ENCODE measurements around the gene CDK6. TPM values are rescaled to one million over a fixed set of nuclear protein-coding genes. Genes with fewer than 3 reads are reported as not detected.

The CDK6 gene
- total and polyA plus RNA-seq, 9 of the 15 experiments (the other 6 are each of a cell fraction or from before 2014, with no cell fraction given): 7.6 to 109 (median 44.4) TPM

- no peak for TF ChIP-seq HINFP (tag; conservative IDR thresholded peaks at IDR 0.05; ENCODE audit: low read depth)
- TF ChIP-seq, protein P1, sequence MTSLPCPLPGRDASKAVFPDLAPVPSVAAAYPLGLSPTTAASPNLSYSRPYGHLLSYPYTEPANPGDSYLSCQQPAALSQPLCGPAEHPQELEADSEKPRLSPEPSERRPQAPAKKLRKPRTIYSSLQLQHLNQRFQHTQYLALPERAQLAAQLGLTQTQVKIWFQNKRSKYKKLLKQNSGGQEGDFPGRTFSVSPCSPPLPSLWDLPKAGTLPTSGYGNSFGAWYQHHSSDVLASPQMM (CRISPR knock-in tag; IDR thresholded peaks at IDR 0.05): no peak
- TF ChIP-seq, protein P2, sequence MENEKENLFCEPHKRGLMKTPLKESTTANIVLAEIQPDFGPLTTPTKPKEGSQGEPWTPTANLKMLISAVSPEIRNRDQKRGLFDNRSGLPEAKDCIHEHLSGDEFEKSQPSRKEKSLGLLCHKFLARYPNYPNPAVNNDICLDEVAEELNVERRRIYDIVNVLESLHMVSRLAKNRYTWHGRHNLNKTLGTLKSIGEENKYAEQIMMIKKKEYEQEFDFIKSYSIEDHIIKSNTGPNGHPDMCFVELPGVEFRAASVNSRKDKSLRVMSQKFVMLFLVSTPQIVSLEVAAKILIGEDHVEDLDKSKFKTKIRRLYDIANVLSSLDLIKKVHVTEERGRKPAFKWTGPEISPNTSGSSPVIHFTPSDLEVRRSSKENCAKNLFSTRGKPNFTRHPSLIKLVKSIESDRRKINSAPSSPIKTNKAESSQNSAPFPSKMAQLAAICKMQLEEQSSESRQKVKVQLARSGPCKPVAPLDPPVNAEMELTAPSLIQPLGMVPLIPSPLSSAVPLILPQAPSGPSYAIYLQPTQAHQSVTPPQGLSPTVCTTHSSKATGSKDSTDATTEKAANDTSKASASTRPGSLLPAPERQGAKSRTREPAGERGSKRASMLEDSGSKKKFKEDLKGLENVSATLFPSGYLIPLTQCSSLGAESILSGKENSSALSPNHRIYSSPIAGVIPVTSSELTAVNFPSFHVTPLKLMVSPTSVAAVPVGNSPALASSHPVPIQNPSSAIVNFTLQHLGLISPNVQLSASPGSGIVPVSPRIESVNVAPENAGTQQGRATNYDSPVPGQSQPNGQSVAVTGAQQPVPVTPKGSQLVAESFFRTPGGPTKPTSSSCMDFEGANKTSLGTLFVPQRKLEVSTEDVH (IDR thresholded peaks at IDR 0.05; ENCODE audit: low read depth, partially characterized antibody): no peak
- no peak for TF ChIP-seq CREB3 (tag; conservative IDR thresholded peaks at IDR 0.05; ENCODE audit: low read depth)
- no peak for TF ChIP-seq ZFPM2 (CRISPR knock-in tag; IDR thresholded peaks at IDR 0.05)
- no peak for TF ChIP-seq CREB5 (CRISPR knock-in tag; IDR thresholded peaks at IDR 0.05)
- no peak for TF ChIP-seq BCLAF1 (IDR thresholded peaks at IDR 0.05; ENCODE audit: borderline replicate concordance in 1 of 2, control insufficient read depth in 1 of 2, low read depth in 2 of 2, low read length in 1 of 2)
- TF ChIP-seq CHCHD3 (CRISPR knock-in tag; IDR thresholded peaks at IDR 0.05): no peak
- no peak for TF ChIP-seq MCM2 (IDR thresholded peaks at IDR 0.05; ENCODE audit: low read depth)
- no peak for TF ChIP-seq FOXK2 (conservative IDR thresholded peaks at IDR 0.05 in 1 of 2, IDR thresholded peaks at IDR 0.05 in 1 of 2; ENCODE audit: low read depth in 2 of 2)
- no peak for TF ChIP-seq ARHGAP35 (IDR thresholded peaks at IDR 0.05; ENCODE audit: partially characterized antibody)
- peak; percentile 57; the same call in 1 of the 2 replicates for TF ChIP-seq EHMT2 (IDR thresholded peaks at IDR 0.05)
- TF ChIP-seq, protein P3, sequence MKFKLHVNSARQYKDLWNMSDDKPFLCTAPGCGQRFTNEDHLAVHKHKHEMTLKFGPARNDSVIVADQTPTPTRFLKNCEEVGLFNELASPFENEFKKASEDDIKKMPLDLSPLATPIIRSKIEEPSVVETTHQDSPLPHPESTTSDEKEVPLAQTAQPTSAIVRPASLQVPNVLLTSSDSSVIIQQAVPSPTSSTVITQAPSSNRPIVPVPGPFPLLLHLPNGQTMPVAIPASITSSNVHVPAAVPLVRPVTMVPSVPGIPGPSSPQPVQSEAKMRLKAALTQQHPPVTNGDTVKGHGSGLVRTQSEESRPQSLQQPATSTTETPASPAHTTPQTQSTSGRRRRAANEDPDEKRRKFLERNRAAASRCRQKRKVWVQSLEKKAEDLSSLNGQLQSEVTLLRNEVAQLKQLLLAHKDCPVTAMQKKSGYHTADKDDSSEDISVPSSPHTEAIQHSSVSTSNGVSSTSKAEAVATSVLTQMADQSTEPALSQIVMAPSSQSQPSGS (CRISPR knock-in tag; IDR thresholded peaks at IDR 0.05): no peak
- no peak for TF ChIP-seq CXXC5 (CRISPR knock-in tag; IDR thresholded peaks at IDR 0.05)
These were observed 47.7 kb downstream of the CDK6 start (continued) for GRCh38 chr7:92788559-92789183.

Data from K562 (cell line).